ENCODE measurements around the gene ANKMY1. TPM values are rescaled to one million over a fixed set of nuclear protein-coding genes. Genes with fewer than 3 reads are reported as not detected.

Gene ANKMY1
- total RNA-seq, 1 experiment from 2014 or later = 85.7 TPM

GRCh38 chr2:240561325-240561971, 3.7 kb upstream of the ANKMY1 start:
- peaks cover 60% of the 10 kb centered on the region for H3K4me1 ChIP-seq (replicated peaks; ENCODE audit: insufficient read depth)
- ChIA-PET POLR2A (ENCODE audit: unreplicated experiment) (interaction anchor here (0.6 to 1.5 kb wide), 6 partner anchors 18 to 1125 kb away, joined by 3 to 17 read pairs (median 6); partner anchors contain the start of genes CAPN10 and DTYMK), CTCF (interaction anchor here (0.9 to 2.4 kb wide), 3 partner anchors 8 to 47 kb away, joined by 5 to 10 read pairs (median 9); partner anchors contain the start of gene CAPN10)
- no peaks in the 10 kb centered on the region for H3K9me3 ChIP-seq (ENCODE audit: insufficient read depth, low read depth)
- H3F3A ChIP-seq (ENCODE audit: insufficient read depth, low read depth) = peaks cover 46% of the 10 kb centered on the region
- H4K20me1 ChIP-seq (ENCODE audit: insufficient read depth) = peaks cover 24% of the 10 kb centered on the region
- peak overlapping the region; percentile 95 for H3K27ac ChIP-seq
- H3K79me2 ChIP-seq (ENCODE audit: low read depth) = peaks cover 67% of the 10 kb centered on the region
- BruUV-seq (replicated peaks) = TSS peak; percentile 57
- peak overlapping the region; percentile 89 for H3K4me2 ChIP-seq
- H3K36me3 ChIP-seq (ENCODE audit: low read depth) = peaks cover 18% of the 10 kb centered on the region
- intact Hi-C loops (cut with micrococcal nuclease; ENCODE audit: unreplicated experiment) = loop anchor here (1.0 to 10.0 kb wide), 6 partner anchors 18 to 497 kb away; partner anchors contain the start of gene CAPN10
- H3K27me3 ChIP-seq (ENCODE audit: insufficient read depth, low read depth) = no peaks in the 10 kb centered on the region
- H2AFZ ChIP-seq = 0 out of 2 replicates have a peak overlapping the region, but pooled peaks have one; percentile 5
- peak; percentile 35 for TF ChIP-seq CTCF (conservative IDR thresholded peaks at IDR 0.05)
- no peak for TF ChIP-seq EZH2 (IDR thresholded peaks at IDR 0.05; ENCODE audit: low read depth)
- H3K9me2 ChIP-seq (ENCODE audit: insufficient read depth) = no peaks in the 10 kb centered on the region
- DNase-seq = peak; percentile 48 to 96
- H3K4me3 ChIP-seq = peak overlapping the region; percentile 75

- DNase-seq = peak; percentile 94 to 100
- Histone ChIP-seq H3K4me3 (peak overlapping the region; percentile 75), H3K4me2 (peak overlapping the region; percentile 90), H3K4me1 (replicated peaks; ENCODE audit: insufficient read depth) (peaks cover 55% of the 10 kb centered on the region), H3K79me2 (ENCODE audit: low read depth) (peaks cover 74% of the 10 kb centered on the region), H3K27me3 (ENCODE audit: insufficient read depth, low read depth) (no peaks in the 10 kb centered on the region), H3K36me3 (ENCODE audit: low read depth) (peaks cover 18% of the 10 kb centered on the region), H2AFZ (peak overlapping the region; percentile 73; the same call in 1 of the 2 replicates), H3F3A (ENCODE audit: insufficient read depth, low read depth) (peaks cover 41% of the 10 kb centered on the region), H3K9me2 (ENCODE audit: insufficient read depth) (no peaks in the 10 kb centered on the region), H3K27ac (peak overlapping the region; percentile 95), H3K9me3 (ENCODE audit: insufficient read depth, low read depth) (no peaks in the 10 kb centered on the region), H4K20me1 (ENCODE audit: insufficient read depth) (peaks cover 30% of the 10 kb centered on the region)
- ChIA-PET CTCF (interaction anchor here (0.9 to 2.4 kb wide), 3 partner anchors 9 to 47 kb away, joined by 5 to 10 read pairs (median 9); partner anchors contain the start of gene CAPN10), POLR2A (ENCODE audit: unreplicated experiment) (interaction anchor here (0.6 to 1.5 kb wide), 7 partner anchors 19 to 1126 kb away, joined by 3 to 17 read pairs (median 5); partner anchors contain the start of genes CAPN10 and DTYMK)
- BruUV-seq (replicated peaks) = no TSS peak
- intact Hi-C loops (cut with micrococcal nuclease; ENCODE audit: unreplicated experiment) = loop anchor here (1.0 to 10.0 kb wide), 6 partner anchors 19 to 496 kb away; partner anchors contain the start of gene CAPN10
- TF ChIP-seq CTCF (conservative IDR thresholded peaks at IDR 0.05) (no peak), EZH2 (IDR thresholded peaks at IDR 0.05; ENCODE audit: low read depth) (no peak)
These were observed 2.9 kb upstream of the ANKMY1 start for GRCh38 chr2:240560480-240561324.

- Histone ChIP-seq H3F3A (ENCODE audit: insufficient read depth, low read depth) (peaks cover 36% of the 10 kb centered on the region), H3K9me2 (ENCODE audit: insufficient read depth) (no peaks in the 10 kb centered on the region), H2AFZ (peak within 1 kb of the TSS; percentile 73; the same call in 1 of the 2 replicates), H3K4me1 (replicated peaks; ENCODE audit: insufficient read depth) (peaks cover 49% of the 10 kb centered on the region), H3K27ac (peak within 1 kb of the TSS; percentile 95), H3K27me3 (ENCODE audit: insufficient read depth, low read depth) (no peaks in the 10 kb centered on the region), H4K20me1 (ENCODE audit: insufficient read depth) (peaks cover 37% of the 10 kb centered on the region), H3K79me2 (ENCODE audit: low read depth) (peaks cover 79% of the 10 kb centered on the region), H3K4me3 (peak within 1 kb of the TSS; percentile 75), H3K9me3 (ENCODE audit: insufficient read depth, low read depth) (no peaks in the 10 kb centered on the region), H3K4me2 (peak within 1 kb of the TSS; percentile 90), H3K36me3 (ENCODE audit: low read depth) (peaks cover 18% of the 10 kb centered on the region)
- intact Hi-C loops (cut with micrococcal nuclease; ENCODE audit: unreplicated experiment) = loop anchor here (2.0 to 10.0 kb wide), 3 partner anchors 327 to 495 kb away; no protein-coding TSS in a partner anchor
- ChIA-PET POLR2A (ENCODE audit: unreplicated experiment) (interaction anchor here (0.6 to 1.5 kb wide), 2 partner anchors 26 to 27 kb away, joined by 4 to 17 read pairs; partner anchors contain the start of gene CAPN10), CTCF (interaction anchor here (2.4 kb wide), 1 partner anchor 46 kb away, joined by 10 read pairs; no protein-coding TSS in a partner anchor)
- peak; percentile 78 to 96 for DNase-seq
- no peak for TF ChIP-seq EZH2 (IDR thresholded peaks at IDR 0.05; ENCODE audit: low read depth)
- no peak for TF ChIP-seq CTCF (conservative IDR thresholded peaks at IDR 0.05)
- no TSS peak for BruUV-seq (replicated peaks)
These were observed 2.3 kb upstream of the ANKMY1 start, which contains the start of gene DUSP28 for GRCh38 chr2:240560084-240560479. DUSP28 (plus strand) TSS chr2:240560357; CDS start chr2:240560685, 328 bp downstream.
